SH-SY5Y (cell line): ENCODE data around the gene TTC28.

Experiments
- GATA2 ChIP-seq: IDR thresholded peaks from 2 replicates; pipeline ENCODE4 v1.6.1; 2011; ENCODE audit warnings: mild to moderate bottlenecking, low read depth, low read length
- GATA3 ChIP-seq: IDR thresholded peaks from 2 replicates; pipeline ENCODE4 v1.6.1; 2011; ENCODE audit warnings: low read depth, mild to moderate bottlenecking, low read length, moderate library complexity

GRCh38 chr22:28229566-28230485 is 449.8 kb downstream of the TTC28 start:
- TF ChIP-seq GATA3 (no peak), GATA2 (no peak)
